HFF-Myc (cell line): ENCODE data around the gene PRG2.
"Not testable (repeated sequence)": the region's sequence is repeated elsewhere in the genome, so short reads cannot be mapped to it uniquely, and the experiment has no call there.

ENCODE experiments used
- DNase-seq: peaks from one replicate; pipeline ENCODE4 v3.0.0-alpha.2; 2011; ENCODE audit warnings: low read depth; ENCODE audit errors: extremely low read depth
- H3K4me3 ChIP-seq: replicated peaks from 2 replicates; pipeline ENCODE4 v1.5.1; 2011; ENCODE audit warnings: low read depth, mild to moderate bottlenecking, control low read depth, low read length
- TF ChIP-seq, protein P1 (sequence below): IDR thresholded peaks from 2 replicates; pipeline ENCODE4 v1.5.1; 2012; ENCODE audit warnings: mild to moderate bottlenecking, low read depth, low read length, control low read depth; ENCODE audit errors: missing control alignments

The PRG2 gene

DNA sequence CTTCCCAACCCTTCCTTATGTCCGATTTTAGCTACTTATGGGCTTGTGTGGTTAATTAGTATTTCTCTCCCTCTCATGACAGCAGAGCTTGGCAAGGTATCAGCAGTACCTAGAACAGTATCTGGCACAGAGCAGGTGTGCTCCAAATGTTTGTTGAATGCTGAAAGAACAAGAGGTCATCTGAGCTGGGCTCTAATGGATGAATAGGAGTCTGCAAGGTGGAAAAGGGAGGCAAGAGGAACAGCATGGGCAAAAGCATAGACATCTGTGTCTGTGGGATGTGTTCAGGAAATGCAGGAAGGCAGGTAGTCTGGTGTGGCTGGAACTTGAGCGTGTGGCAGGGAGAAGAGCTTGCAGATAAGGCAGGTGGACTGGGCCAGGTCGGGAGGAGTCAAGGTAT, 28.5 kb downstream of the PRG2 start:
- TF ChIP-seq, protein P1, sequence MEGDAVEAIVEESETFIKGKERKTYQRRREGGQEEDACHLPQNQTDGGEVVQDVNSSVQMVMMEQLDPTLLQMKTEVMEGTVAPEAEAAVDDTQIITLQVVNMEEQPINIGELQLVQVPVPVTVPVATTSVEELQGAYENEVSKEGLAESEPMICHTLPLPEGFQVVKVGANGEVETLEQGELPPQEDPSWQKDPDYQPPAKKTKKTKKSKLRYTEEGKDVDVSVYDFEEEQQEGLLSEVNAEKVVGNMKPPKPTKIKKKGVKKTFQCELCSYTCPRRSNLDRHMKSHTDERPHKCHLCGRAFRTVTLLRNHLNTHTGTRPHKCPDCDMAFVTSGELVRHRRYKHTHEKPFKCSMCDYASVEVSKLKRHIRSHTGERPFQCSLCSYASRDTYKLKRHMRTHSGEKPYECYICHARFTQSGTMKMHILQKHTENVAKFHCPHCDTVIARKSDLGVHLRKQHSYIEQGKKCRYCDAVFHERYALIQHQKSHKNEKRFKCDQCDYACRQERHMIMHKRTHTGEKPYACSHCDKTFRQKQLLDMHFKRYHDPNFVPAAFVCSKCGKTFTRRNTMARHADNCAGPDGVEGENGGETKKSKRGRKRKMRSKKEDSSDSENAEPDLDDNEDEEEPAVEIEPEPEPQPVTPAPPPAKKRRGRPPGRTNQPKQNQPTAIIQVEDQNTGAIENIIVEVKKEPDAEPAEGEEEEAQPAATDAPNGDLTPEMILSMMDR: no peak
- no peak for DNase-seq
- H3K4me3 ChIP-seq: no peak overlapping the region

DNA sequence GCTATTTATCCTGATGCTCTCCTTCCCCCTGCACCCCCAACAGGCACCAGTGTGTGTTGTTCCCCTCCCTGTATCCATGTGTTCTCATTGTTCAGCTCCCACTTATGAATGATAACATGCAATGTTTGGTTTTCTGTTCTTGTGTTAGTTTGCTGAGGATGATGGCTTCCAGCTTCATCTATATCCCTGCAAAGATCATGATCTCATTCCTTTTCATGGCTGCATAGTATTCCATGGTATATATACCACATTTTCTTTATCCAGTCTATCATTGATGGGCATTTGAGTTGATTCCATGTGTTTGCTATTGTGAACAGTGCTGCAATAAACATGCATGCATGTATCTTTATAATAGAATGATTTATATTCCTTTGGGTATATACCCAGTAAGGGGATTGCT, 29.0 kb downstream of the PRG2 start:
- not testable (repeated sequence) for H3K4me3 ChIP-seq, DNase-seq

DNA sequence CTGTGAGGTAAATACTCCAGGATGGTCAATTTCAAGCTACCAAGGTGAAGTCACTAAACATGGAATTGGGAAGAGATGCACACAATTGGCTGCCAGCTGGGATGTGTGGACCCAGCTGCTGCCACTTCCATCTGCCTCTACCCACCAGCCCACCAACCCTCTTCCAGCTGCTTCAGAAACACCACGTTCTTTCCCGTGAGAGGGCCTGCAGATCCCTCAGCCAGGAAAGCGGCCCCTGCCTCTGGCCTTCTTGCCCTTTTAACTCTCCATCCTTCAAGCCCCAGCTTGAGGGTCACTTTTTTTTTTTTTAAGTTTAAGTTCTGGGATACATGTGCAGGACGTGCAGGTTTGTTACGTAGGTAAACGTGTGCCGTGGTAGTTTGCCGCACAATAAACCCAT, 29.5 kb downstream of the PRG2 start:
- H3K4me3 ChIP-seq: no peak overlapping the region
- DNase-seq: no peak
- TF ChIP-seq, protein P1: no peak

DNA sequence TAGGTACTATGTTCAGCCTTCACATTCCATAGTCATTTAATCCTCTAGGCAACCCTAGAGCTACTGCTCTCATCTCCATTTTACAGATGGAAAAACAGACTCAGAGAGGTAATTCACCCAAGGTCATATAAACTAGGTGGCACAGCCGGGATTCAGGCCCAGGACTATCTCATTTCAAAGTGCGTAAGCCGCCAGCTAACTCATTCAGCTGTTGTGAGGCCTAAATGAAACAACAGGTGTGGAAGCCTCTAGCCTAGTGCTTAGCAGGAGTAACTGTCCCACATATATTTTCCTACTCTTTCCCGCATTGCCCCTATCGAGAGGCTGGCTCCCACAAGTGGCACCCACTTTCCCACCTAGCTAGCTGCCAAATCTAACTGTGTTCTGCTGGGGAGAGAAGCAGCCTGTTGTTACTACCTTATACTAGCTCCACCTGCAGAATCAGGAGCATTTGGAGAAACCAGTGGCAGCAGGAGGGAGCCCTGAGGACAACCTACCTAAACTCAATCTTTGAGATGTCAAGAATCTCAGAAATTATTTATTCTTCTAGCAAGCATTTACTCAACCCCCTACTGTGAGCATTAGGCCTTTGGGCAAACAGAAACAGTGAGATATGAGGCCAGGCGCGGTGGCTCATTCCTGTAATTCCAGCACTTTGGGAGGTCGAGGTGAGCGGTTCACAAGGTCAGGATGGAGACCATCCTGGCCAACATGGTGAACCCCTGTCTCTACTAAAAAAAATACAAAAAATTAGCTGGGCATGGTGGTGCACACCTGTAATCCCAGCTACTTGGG, 30.4 kb downstream of the PRG2 start:
- no peak overlapping the region for H3K4me3 ChIP-seq
- TF ChIP-seq, protein P1: no peak
- DNase-seq: no peak

DNA sequence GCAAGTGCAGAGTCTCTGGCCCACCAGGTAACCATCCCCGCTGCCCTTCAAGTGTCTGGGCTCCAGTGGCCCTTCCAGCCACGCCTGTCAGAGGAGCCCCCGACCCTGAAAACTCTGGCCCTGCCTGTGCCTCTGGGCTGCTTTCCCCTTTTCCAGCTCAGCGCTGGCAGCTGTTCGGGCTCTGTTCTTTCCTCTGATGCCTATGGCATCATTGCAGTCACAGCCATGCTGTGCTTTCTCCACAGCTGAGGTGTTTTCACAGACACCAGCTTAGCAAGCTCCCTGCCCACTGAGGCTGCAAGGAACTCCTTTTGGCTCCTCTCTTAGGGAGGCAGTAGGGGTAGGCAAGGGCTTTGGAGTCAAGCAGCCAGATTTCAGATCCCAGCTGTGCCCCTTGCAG, 31.1 kb downstream of the PRG2 start:
- TF ChIP-seq, protein P1: no peak
- no peak overlapping the region for H3K4me3 ChIP-seq
- DNase-seq: no peak

DNA sequence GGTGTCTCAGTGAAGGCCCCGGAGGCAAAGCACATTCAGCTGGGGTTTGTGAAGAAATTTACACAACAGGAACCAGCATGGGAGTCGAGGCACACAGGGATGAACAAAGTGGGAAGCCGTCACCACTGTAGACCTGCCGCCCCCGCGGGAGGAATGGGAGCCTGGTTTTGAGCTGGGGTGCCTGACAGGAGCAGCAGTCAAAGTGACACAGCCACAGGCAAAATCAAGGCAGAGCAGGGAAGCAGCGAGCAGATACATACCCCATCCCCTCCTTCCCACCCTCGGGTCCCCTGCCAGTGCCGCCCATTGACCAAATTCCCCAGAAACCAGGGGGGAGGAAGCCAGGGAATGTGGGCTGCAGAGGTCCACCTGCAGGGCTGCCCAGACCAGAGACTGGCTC, 31.5 kb downstream of the PRG2 start:
- no peak overlapping the region for H3K4me3 ChIP-seq
- TF ChIP-seq, protein P1: no peak
- no peak for DNase-seq

DNA sequence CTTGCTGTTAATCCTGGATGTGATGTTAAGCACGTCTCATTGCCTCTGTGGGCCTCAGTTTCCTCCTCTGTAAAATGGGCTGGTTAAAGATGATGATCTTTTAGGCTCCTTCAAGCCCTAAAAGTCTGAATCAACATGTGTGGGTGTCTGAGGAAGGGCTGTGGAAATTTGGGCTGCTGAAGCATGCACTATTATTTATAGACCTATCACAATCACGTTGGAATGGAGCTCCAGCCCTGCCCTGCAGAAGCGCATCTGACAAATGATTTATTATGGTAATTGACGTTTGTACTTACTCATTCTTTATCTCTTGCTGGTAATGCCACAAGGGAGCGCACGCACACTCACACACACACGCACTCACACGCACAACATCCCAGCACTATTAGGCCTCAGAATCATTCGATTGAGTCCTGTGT, 31.9 kb downstream of the PRG2 start:
- no peak overlapping the region for H3K4me3 ChIP-seq
- TF ChIP-seq, protein P1: no peak
- DNase-seq: no peak
